Spleen (tissue), 11 donors: Measurements from ENCODE around the gene TMTC4. TPM values are rescaled to one million over a fixed set of nuclear protein-coding genes. Genes with fewer than 3 reads are reported as not detected.
A peak's percentile ranks its signal among the peaks of the same experiment; 100 is the strongest.

ENCODE experiments used
- DNase-seq: peaks from one replicate; pipeline ENCODE4 v3.0.0-alpha.2; 2020
- H3K27ac ChIP-seq, 8 donors: fragments of 200-600 bp; sonication (generic) in 7 of 8; 1 replicate in 4 of 8; 2 replicates in 4 of 8; pipeline versions ENCODE4 v1.5.0 to v1.8.0; 2016 to 2021; ENCODE audit warnings: inconsistent platforms in 4 of 8, mild to moderate bottlenecking in 4 of 8, moderate library complexity in 1 of 8
- H3K27me3 ChIP-seq, 7 donors: fragments of 200-600 bp; sonication (generic) in 6 of 7; replicated peaks in 1 of 7; 1 replicate in 4 of 7; 2 replicates in 3 of 7; pipeline versions ENCODE4 v1.5.0 to v1.8.0; 2016 to 2021; ENCODE audit warnings: inconsistent platforms in 3 of 7, mild to moderate bottlenecking in 1 of 7
- H3K36me3 ChIP-seq, 6 donors: fragments of 200-600 bp; sonication (generic) in 5 of 6; 1 replicate in 4 of 6; 2 replicates in 2 of 6; pipeline versions ENCODE4 v1.5.0 to v1.8.0; 2016 to 2021; ENCODE audit warnings: inconsistent platforms in 2 of 6
- H3K4me1 ChIP-seq, 6 donors: fragments of 200-600 bp; sonication (generic) in 5 of 6; 1 replicate in 3 of 6; 2 replicates in 3 of 6; pipeline versions ENCODE4 v1.5.0 to v1.8.0; 2016 to 2021; ENCODE audit warnings: inconsistent platforms in 3 of 6
- H3K4me3 ChIP-seq, 8 donors: fragments of 200-600 bp; sonication (generic) in 7 of 8; 1 replicate in 4 of 8; 2 replicates in 4 of 8; pipeline versions ENCODE4 v1.5.0 to v1.8.0; 2016 to 2021; ENCODE audit warnings: inconsistent platforms in 4 of 8, mild to moderate bottlenecking in 4 of 8, moderate library complexity in 2 of 8
- H3K9me3 ChIP-seq, 8 donors: fragments of 200-600 bp; sonication (generic) in 7 of 8; 1 replicate in 4 of 8; 2 replicates in 4 of 8; pipeline versions ENCODE4 v1.5.0 to v1.8.0; 2016 to 2021; ENCODE audit warnings: inconsistent platforms in 4 of 8
- POLR2A ChIP-seq, 3 donors: fragments of 450-650 bp; IDR thresholded peaks; one replicate each; pipeline ENCODE4 v1.5.1; 2017; ENCODE audit warnings: antibody characterized with exemption in 3 of 3, mild to moderate bottlenecking in 1 of 3
- POLR2AphosphoS5 ChIP-seq, 3 donors: sonication (generic); formaldehyde crosslinking; IDR thresholded peaks; one replicate each; pipeline ENCODE4 v1.5.1; 2017; ENCODE audit warnings: antibody characterized with exemption in 3 of 3
- WGBS, 5 donors: extraction: QIAGEN DNeasy Blood & Tissue Kit in 3 of 5; methylation state at CpG; one replicate each; pipeline versions ENCODE4 v1.1.5 to v1.1.7; 2013 to 2018; 5-methylcytosine and 5-hydroxymethylcytosine counted together
- intact Hi-C: fragments of 100-400 bp; cut with DNase I; formaldehyde crosslinking; loops from one replicate; pipeline ENCODE4 v1.15.0; 2023; ENCODE audit warnings: low total_unique reads
- polyA plus RNA-seq, 3 donors: library from polyadenylated mRNA; stranded (reverse); fragments of 200-250 nt; gene quantifications; one replicate each; pipeline ENCODE4 v1.2.1, GENCODE V29; 2013
- total RNA-seq, 7 donors: library from RNA; depleted of rRNA in 3 of 7; stranded (reverse); fragments of >200 nt in 3 of 7; fragmentation: NEBNext Ultra II Directional in 4 of 7; extraction: Animal tissue kit (Norgen Biotek cat#: 25700) in 4 of 7; gene quantifications; one replicate each; pipeline versions ENCODE4 v1.1.0 to v1.2.1, GENCODE V29; 2016 to 2021
- TF ChIP-seq, protein P1 (sequence below), 11 experiments: fragments of 200-600 bp in 7 of 11; fragments of 450-650 bp in 4 of 11; sonication (generic) in 4 of 11; IDR thresholded peaks in 8 of 11; conservative IDR thresholded peaks in 3 of 11; 1 replicate in 7 of 11; 2 replicates in 4 of 11; pipeline versions ENCODE4 v1.4.0 to v1.8.0; 2016 to 2021; ENCODE audit warnings: antibody characterized with exemption in 11 of 11, inconsistent platforms in 4 of 11, mild to moderate bottlenecking in 1 of 11
- donor health status: healthy with polysubstance abuse.
- donor health status: DM: no; HTN: no; CAD: no; lungs with moderate emphysema.
- donor health status: DM: no; HTN: no; CAD: no.
- donor health status: Bipolar disorder and iron deficiency.
- donor health status: healthy.
- donor health status: DM: no; HTN: no; CAD: no.
- donor health status: DM: yes; HTN: yes; CAD: no.

TMTC4 gene
- total and polyA plus RNA-seq, 10 donors, result 3.7 to 17.7 (median 12.1) TPM

- Histone ChIP-seq H3K27me3 (no peaks in the 10 kb centered on the region), H3K36me3 (peaks cover 0 to 38% (median 17%) of the 10 kb centered on the region in 6 donors), H3K4me3 (no peak overlapping the region), H3K4me1 (no peaks in the 10 kb centered on the region), H3K27ac (no peak overlapping the region), H3K9me3 (no peaks in the 10 kb centered on the region)
- intact Hi-C loops, result no loop called here
- WGBS, 5 donors, result 75 to 92% (median 89%) methylated on average over 10 to 12 of the region's 12 CpGs
- TF ChIP-seq, protein P1, sequence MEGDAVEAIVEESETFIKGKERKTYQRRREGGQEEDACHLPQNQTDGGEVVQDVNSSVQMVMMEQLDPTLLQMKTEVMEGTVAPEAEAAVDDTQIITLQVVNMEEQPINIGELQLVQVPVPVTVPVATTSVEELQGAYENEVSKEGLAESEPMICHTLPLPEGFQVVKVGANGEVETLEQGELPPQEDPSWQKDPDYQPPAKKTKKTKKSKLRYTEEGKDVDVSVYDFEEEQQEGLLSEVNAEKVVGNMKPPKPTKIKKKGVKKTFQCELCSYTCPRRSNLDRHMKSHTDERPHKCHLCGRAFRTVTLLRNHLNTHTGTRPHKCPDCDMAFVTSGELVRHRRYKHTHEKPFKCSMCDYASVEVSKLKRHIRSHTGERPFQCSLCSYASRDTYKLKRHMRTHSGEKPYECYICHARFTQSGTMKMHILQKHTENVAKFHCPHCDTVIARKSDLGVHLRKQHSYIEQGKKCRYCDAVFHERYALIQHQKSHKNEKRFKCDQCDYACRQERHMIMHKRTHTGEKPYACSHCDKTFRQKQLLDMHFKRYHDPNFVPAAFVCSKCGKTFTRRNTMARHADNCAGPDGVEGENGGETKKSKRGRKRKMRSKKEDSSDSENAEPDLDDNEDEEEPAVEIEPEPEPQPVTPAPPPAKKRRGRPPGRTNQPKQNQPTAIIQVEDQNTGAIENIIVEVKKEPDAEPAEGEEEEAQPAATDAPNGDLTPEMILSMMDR (IDR thresholded peaks at IDR 0.05 in 8 of 11, conservative IDR thresholded peaks at IDR 0.05 in 3 of 11), result peak in 6 of 11 experiments; percentile 8 to 56 (median 26)
- TF ChIP-seq POLR2AphosphoS5 (IDR thresholded peaks at IDR 0.05) (no peak), POLR2A (IDR thresholded peaks at IDR 0.05) (no peak)
- DNase-seq, result no peak
Observed at GRCh38 chr13:100646030-100646673, 28.4 kb downstream of the TMTC4 start.

DNA sequence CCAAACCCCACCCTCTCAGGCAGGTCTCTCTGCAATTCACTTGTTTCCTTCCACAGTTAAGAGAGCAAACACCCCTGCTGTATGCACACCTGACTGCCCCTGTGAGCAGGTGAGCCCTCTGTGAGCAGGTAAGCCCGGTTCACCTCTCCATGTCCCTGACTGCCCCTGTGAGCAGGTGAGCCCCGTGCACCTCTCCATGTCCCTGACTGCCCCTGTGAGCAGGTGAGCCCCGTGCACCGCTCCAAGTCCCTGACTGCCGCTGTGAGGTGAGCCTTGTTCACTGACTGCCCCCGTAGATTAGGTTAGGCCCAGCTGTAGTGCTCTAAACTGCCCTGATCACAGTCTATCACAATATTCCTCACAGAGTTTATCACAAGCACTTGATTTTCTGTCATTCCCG, 29.2 kb downstream of the TMTC4 start:
- no peak for DNase-seq
- TF ChIP-seq POLR2A (IDR thresholded peaks at IDR 0.05), result no peak
- no peak for TF ChIP-seq POLR2AphosphoS5 (IDR thresholded peaks at IDR 0.05)
- TF ChIP-seq, protein P1 (IDR thresholded peaks at IDR 0.05 in 8 of 11, conservative IDR thresholded peaks at IDR 0.05 in 3 of 11), result no peak
- intact Hi-C loops, result no loop called here
- no peak overlapping the region for H3K4me3 ChIP-seq
- 92 to 98% (median 96%) methylated on average over 7 of the region's 7 CpGs for WGBS, 5 donors
- no peak overlapping the region for H3K27ac ChIP-seq
- H3K4me1 ChIP-seq, result no peaks in the 10 kb centered on the region
- no peaks in the 10 kb centered on the region for H3K9me3 ChIP-seq
- peaks cover 0 to 46% (median 20%) of the 10 kb centered on the region in 6 donors for H3K36me3 ChIP-seq
- H3K27me3 ChIP-seq, result no peaks in the 10 kb centered on the region

- Histone ChIP-seq H3K36me3 (peaks cover 0 to 55% (median 20%) of the 10 kb centered on the region in 6 donors), H3K27me3 (no peaks in the 10 kb centered on the region), H3K9me3 (no peaks in the 10 kb centered on the region), H3K27ac (no peak overlapping the region), H3K4me3 (no peak overlapping the region), H3K4me1 (no peaks in the 10 kb centered on the region)
- 79 to 96% (median 91%) methylated on average over 7 of the region's 7 CpGs for WGBS, 5 donors
- no peak for TF ChIP-seq POLR2A (IDR thresholded peaks at IDR 0.05)
- TF ChIP-seq, protein P1 (IDR thresholded peaks at IDR 0.05 in 8 of 11, conservative IDR thresholded peaks at IDR 0.05 in 3 of 11), result no peak
- intact Hi-C loops, result no loop called here
- no peak for DNase-seq
Observed at GRCh38 chr13:100644371-100644770, 30.2 kb downstream of the TMTC4 start.

DNA sequence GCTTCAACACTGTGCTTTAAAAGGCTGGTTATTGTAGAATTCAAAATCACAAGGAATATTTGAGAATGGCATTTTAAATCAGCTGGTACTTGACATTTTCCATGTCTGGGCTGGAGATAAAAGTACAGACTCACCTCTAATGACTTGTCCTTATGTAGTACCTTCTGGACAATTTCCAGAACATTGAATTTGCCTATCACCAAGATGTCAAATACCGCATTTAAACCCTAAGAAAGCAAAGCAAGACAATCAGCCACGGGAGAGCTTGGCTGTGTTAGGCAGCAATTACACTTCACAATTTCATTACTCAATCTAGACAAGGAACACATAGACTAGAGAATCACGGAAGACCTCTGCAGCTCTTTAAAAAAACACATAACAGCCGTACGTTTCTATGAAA, 36.8 kb downstream of the TMTC4 start:
- H3K9me3 ChIP-seq, result no peaks in the 10 kb centered on the region
- 88 to 95% (median 94%) methylated on average over 5 of the region's 5 CpGs for WGBS, 5 donors
- no peak for DNase-seq
- no peaks in the 10 kb centered on the region for H3K4me1 ChIP-seq
- TF ChIP-seq, protein P1 (IDR thresholded peaks at IDR 0.05 in 8 of 11, conservative IDR thresholded peaks at IDR 0.05 in 3 of 11), result no peak
- TF ChIP-seq POLR2A (IDR thresholded peaks at IDR 0.05), result no peak
- TF ChIP-seq POLR2AphosphoS5 (IDR thresholded peaks at IDR 0.05), result no peak
- no peaks in the 10 kb centered on the region for H3K27me3 ChIP-seq
- H3K27ac ChIP-seq, result no peak overlapping the region
- H3K36me3 ChIP-seq, result peaks cover 0 to 99% (median 53%) of the 10 kb centered on the region in 6 donors
- intact Hi-C loops, result no loop called here
- H3K4me3 ChIP-seq, result no peak overlapping the region
